Colon (tissue), 2 donors: Measurements from ENCODE around the gene TINAG.

Source experiments
- FAIRE-seq: peaks from 2 replicates; lab custom pipeline; 2012; peaks lifted over from hg19 to GRCh38; lab: Jason Lieb, UNC
- donor health status: control.
- donor health status: control.

The TINAG gene

DNA sequence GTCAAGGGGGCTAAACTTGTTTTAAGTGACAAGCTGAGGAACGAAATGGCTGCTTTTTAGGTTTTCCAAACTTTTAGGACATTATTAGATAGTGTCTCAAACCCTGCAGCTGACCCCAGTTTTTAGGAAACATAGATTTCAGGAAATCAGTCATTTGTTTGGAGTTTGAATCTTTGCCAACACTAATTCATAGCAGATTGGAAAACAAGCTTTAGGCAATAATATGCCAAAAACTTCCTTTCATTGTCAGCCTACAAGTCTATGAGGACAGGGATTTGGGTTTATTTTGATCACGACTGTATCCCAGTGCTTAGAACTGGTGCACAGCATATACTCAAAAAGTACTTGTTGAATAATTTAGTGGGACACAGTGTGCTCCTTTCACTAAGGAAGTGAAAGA lies 123.2 kb downstream of the TINAG start:
- no peak for FAIRE-seq
